H1 (cell line): ENCODE measurements around the gene YARS1. TPM values are rescaled to one million over a fixed set of nuclear protein-coding genes. Genes with fewer than 3 reads are reported as not detected.

ENCODE experiments used
- CTCF ChIA-PET: fragments of 300-600 bp; sonication (Branson Sonifier 250); formaldehyde crosslinking; loops from one replicate; lab custom pipeline; 2021; ENCODE audit not compliant: partially characterized antibody; lab: Charles Lee
- POLR2A ChIA-PET: fragments of 300-600 bp; sonication (Branson Sonifier 250); formaldehyde crosslinking; loops from one replicate; lab custom pipeline; 2021; ENCODE audit warnings: inconsistent platforms; ENCODE audit not compliant: partially characterized antibody; lab: Charles Lee
- DNase-seq, 2 experiments: peaks; one replicate each; pipeline versions ENCODE4 v3.0.0 to v3.0.0-alpha.2; 2010 to 2022; ENCODE audit warnings: low spot score in 2 of 2, low read depth in 1 of 2, mixed read lengths in 1 of 2
- FAIRE-seq: peaks from 2 replicates; lab custom pipeline; 2011; peaks lifted over from hg19 to GRCh38; lab: Jason Lieb, UNC
- H2AFZ ChIP-seq: 2 replicates; pipeline ENCODE4 v1.8.1; 2012; ENCODE audit warnings: low read length, inconsistent platforms
- H2AK5ac ChIP-seq: 2 replicates; pipeline ENCODE4 v1.6.1; 2013; ENCODE audit warnings: low read depth, low read length
- H2BK120ac ChIP-seq: replicated peaks from 2 replicates; pipeline ENCODE3; 2013; ENCODE audit warnings: low read depth, low read length, inconsistent platforms
- H2BK12ac ChIP-seq: 2 replicates; pipeline ENCODE4 v1.6.1; 2013; ENCODE audit warnings: low read depth, low read length
- H2BK15ac ChIP-seq: 2 replicates; pipeline ENCODE4 v1.6.1; 2013; ENCODE audit warnings: low read length
- H2BK20ac ChIP-seq: 2 replicates; pipeline ENCODE4 v1.6.1; 2013; ENCODE audit warnings: low read length
- H2BK5ac ChIP-seq: 2 replicates; pipeline ENCODE4 v1.6.1; 2013; ENCODE audit warnings: low read depth, low read length
- H3K14ac ChIP-seq: 2 replicates; pipeline ENCODE4 v1.6.1; 2013; ENCODE audit warnings: inconsistent platforms; ENCODE audit not compliant: insufficient read length
- H3K18ac ChIP-seq: 2 replicates; pipeline ENCODE4 v1.6.1; 2013; ENCODE audit warnings: low read length; ENCODE audit errors: extremely low read depth
- H3K23ac ChIP-seq: 2 replicates; pipeline ENCODE4 v1.6.1; 2013; ENCODE audit warnings: inconsistent platforms; ENCODE audit not compliant: insufficient read length
- H3K23me2 ChIP-seq: 2 replicates; pipeline ENCODE4 v1.6.1; 2013; ENCODE audit warnings: low read depth, low read length
- H3K27ac ChIP-seq: 2 replicates; pipeline ENCODE4 v1.6.1; 2011; ENCODE audit warnings: low read depth, low read length, inconsistent platforms
- H3K27me3 ChIP-seq, 4 experiments: replicated peaks in 1 of 4; 1 replicate in 1 of 4; 2 replicates in 3 of 4; pipeline versions ENCODE4 v1.6.1 to v1.8.1; 2011 to 2013; ENCODE audit warnings: low read length in 3 of 4, mild to moderate bottlenecking in 3 of 4, inconsistent platforms in 2 of 4, mixed read lengths in 2 of 4, moderate library complexity in 1 of 4; ENCODE audit not compliant: control insufficient read depth in 3 of 4, insufficient read depth in 3 of 4; ENCODE audit errors: extremely low read depth in 1 of 4
- H3K36me3 ChIP-seq, 4 experiments: 2 replicates each; pipeline versions ENCODE4 v1.6.1 to v1.8.1; 2011 to 2013; ENCODE audit warnings: mild to moderate bottlenecking in 4 of 4, low read length in 3 of 4, moderate library complexity in 2 of 4, control low read depth in 1 of 4, inconsistent platforms in 1 of 4; ENCODE audit not compliant: insufficient read depth in 4 of 4, control insufficient read depth in 2 of 4
- H3K4ac ChIP-seq: replicated peaks from 2 replicates; pipeline ENCODE3; 2013; ENCODE audit warnings: low read length, low read depth, mixed read lengths, inconsistent platforms; ENCODE audit not compliant: insufficient read length
- H3K4me1 ChIP-seq, 4 experiments: replicated peaks in 1 of 4; 1 replicate in 1 of 4; 2 replicates in 3 of 4; pipeline versions ENCODE4 v1.6.1 to v1.8.1; 2011 to 2013; ENCODE audit warnings: low read length in 3 of 4, inconsistent platforms in 2 of 4, mixed read lengths in 1 of 4; ENCODE audit not compliant: insufficient read depth in 4 of 4, control insufficient read depth in 3 of 4
- H3K4me2 ChIP-seq, 2 experiments: 2 replicates each; pipeline versions ENCODE4 v1.6.1 to v1.8.1; 2011 to 2013; ENCODE audit warnings: low read depth in 2 of 2, low read length in 2 of 2, control low read depth in 1 of 2, inconsistent platforms in 1 of 2, mild to moderate bottlenecking in 1 of 2; ENCODE audit not compliant: insufficient read depth in 1 of 2
- H3K4me3 ChIP-seq, 4 experiments: fragments of 200-600, 300-600 bp in 1 of 4; sonication (generic), shearing (Covaris generic), sonication (Bioruptor Twin) in 1 of 4; 2 replicates each; pipeline versions ENCODE4 v1.5.1 to v1.8.1; 2011 to 2016; ENCODE audit warnings: low read length in 4 of 4, low read depth in 3 of 4, control low read depth in 2 of 4, inconsistent platforms in 2 of 4, mild to moderate bottlenecking in 2 of 4, mixed read lengths in 1 of 4, moderate library complexity in 1 of 4; ENCODE audit not compliant: insufficient read depth in 2 of 4; ENCODE audit errors: extremely low read depth in 1 of 4
- H3K56ac ChIP-seq: replicated peaks from 2 replicates; pipeline ENCODE3; 2013; ENCODE audit warnings: low read depth, mild to moderate bottlenecking, mixed read lengths, low read length, inconsistent platforms; ENCODE audit not compliant: insufficient read length
- H3K79me1 ChIP-seq: 2 replicates; pipeline ENCODE4 v1.6.1; 2013; ENCODE audit warnings: low read depth, low read length, control low read depth
- H3K79me2 ChIP-seq, 2 experiments: 2 replicates each; pipeline versions ENCODE4 v1.6.1 to v1.8.1; 2012 to 2013; ENCODE audit warnings: low read length in 2 of 2, mild to moderate bottlenecking in 2 of 2, inconsistent platforms in 1 of 2; ENCODE audit not compliant: insufficient read depth in 2 of 2, control insufficient read depth in 1 of 2
- H3K9ac ChIP-seq, 4 experiments: replicated peaks in 1 of 4; 1 replicate in 1 of 4; 2 replicates in 3 of 4; pipeline versions ENCODE4 v1.6.1 to v1.8.1; 2011 to 2013; ENCODE audit warnings: low read depth in 3 of 4, low read length in 3 of 4, control low read depth in 2 of 4, mild to moderate bottlenecking in 2 of 4, moderate library complexity in 2 of 4, inconsistent platforms in 1 of 4; ENCODE audit errors: extremely low read depth in 1 of 4
- H3K9me3 ChIP-seq, 2 experiments: 2 replicates each; pipeline versions ENCODE4 v1.6.1 to v1.8.1; 2012 to 2013; ENCODE audit warnings: mild to moderate bottlenecking in 2 of 2, moderate library complexity in 2 of 2, control low read depth in 1 of 2, inconsistent platforms in 1 of 2, low read depth in 1 of 2, low read length in 1 of 2, mixed read lengths in 1 of 2; ENCODE audit not compliant: insufficient read depth in 2 of 2
- H4K20me1 ChIP-seq, 2 experiments: replicated peaks in 1 of 2; 2 replicates each; pipeline versions ENCODE3 to v1.8.1; 2011 to 2013; ENCODE audit warnings: inconsistent platforms in 2 of 2, low read length in 2 of 2, mild to moderate bottlenecking in 1 of 2; ENCODE audit not compliant: insufficient read depth in 2 of 2, control insufficient read depth in 1 of 2
- H4K5ac ChIP-seq: 2 replicates; pipeline ENCODE4 v1.6.1; 2013; ENCODE audit warnings: low read length, low read depth, mixed read lengths, inconsistent platforms; ENCODE audit not compliant: insufficient read length
- H4K8ac ChIP-seq: 2 replicates; pipeline ENCODE4 v1.8.0; 2013; ENCODE audit warnings: mild to moderate bottlenecking, moderate library complexity, low read length, inconsistent platforms; ENCODE audit not compliant: insufficient read depth; ENCODE audit errors: extremely low read depth
- H4K91ac ChIP-seq: replicated peaks from 2 replicates; pipeline ENCODE3; 2013; ENCODE audit warnings: low read length, mixed read lengths, inconsistent platforms; ENCODE audit not compliant: insufficient read length
- BRCA1 ChIP-seq: IDR thresholded peaks from 2 replicates; pipeline ENCODE4 v1.6.1; 2012; ENCODE audit warnings: low read depth, low read length, improper control_type of control experiment
- CBX8 ChIP-seq: fragments of 300-800, 300-1000 bp; sonication (generic); IDR thresholded peaks from 2 replicates; pipeline ENCODE4 v1.7.1; 2016; ENCODE audit warnings: low read depth, low read length, borderline replicate concordance
- CEBPB ChIP-seq: IDR thresholded peaks from 2 replicates; pipeline ENCODE4 v1.6.1; 2012; ENCODE audit warnings: low read depth, low read length
- CTBP2 ChIP-seq: IDR thresholded peaks from 2 replicates; pipeline ENCODE4 v1.7.0; 2011; ENCODE audit warnings: borderline replicate concordance, mild to moderate bottlenecking, moderate library complexity, mixed read lengths, low read length; ENCODE audit not compliant: insufficient read depth, insufficient read length
- GABPA ChIP-seq: IDR thresholded peaks from 2 replicates; pipeline ENCODE4 v1.6.1; 2011; ENCODE audit warnings: mild to moderate bottlenecking, low read length, moderate library complexity, borderline replicate concordance; ENCODE audit not compliant: insufficient read depth
- RFX5 ChIP-seq: IDR thresholded peaks from 2 replicates; pipeline ENCODE4 v1.6.1; 2011; ENCODE audit warnings: low read depth, low read length, improper control_type of control experiment, borderline replicate concordance
- RNF2 ChIP-seq: fragments of 200-900, 300-1000 bp; sonication (generic); IDR thresholded peaks from 2 replicates; pipeline ENCODE4 v1.7.1; 2016; ENCODE audit warnings: borderline replicate concordance, low read depth, mild to moderate bottlenecking, antibody characterized with exemption, low read length; ENCODE audit not compliant: poor library complexity, severe bottlenecking; ENCODE audit errors: missing control alignments
- TCF12 ChIP-seq: IDR thresholded peaks from 2 replicates; pipeline ENCODE4 v1.6.1; 2011; ENCODE audit warnings: low read depth, mild to moderate bottlenecking, low read length
- WGBS, 2 experiments: shearing (Covaris generic) in 1 of 2; methylation state at CpG; one replicate each; pipeline versions ENCODE4 v1.1.6 to v1.1.7; 2013 to 2015; ENCODE audit warnings: low lambda C conversion rate in 2 of 2, mixed read lengths in 2 of 2, inconsistent platforms in 1 of 2, low coverage in 1 of 2, missing lambda C conversion rate in 1 of 2; ENCODE audit not compliant: insufficient replicate concordance in 2 of 2, insufficient coverage in 1 of 2, insufficient read length in 1 of 2; ENCODE audit errors: extremely low coverage in 1 of 2, missing lambda C conversion rate in 1 of 2; 5-methylcytosine and 5-hydroxymethylcytosine counted together
- polyA plus RNA-seq, 7 experiments: library from polyadenylated mRNA; depleted of rRNA in 3 of 7; stranded (reverse) in 5 of 7; unstranded in 2 of 7; fragments of >200 nt in 5 of 7; fragments of 200-250 nt in 2 of 7; gene quantifications; 1 replicate in 5 of 7; 2 replicates in 1 of 7; 4 replicates in 1 of 7; pipeline versions ENCODE4 v1.2.1 to v1.2.3, GENCODE V29; 2011 to 2013; ENCODE audit warnings: missing spikeins in 2 of 7, mixed read lengths in 2 of 7
- total RNA-seq: library from RNA; stranded (reverse); fragmentation: NEBNext Ultra II Directional; extraction: Animal tissue kit (Norgen Biotek cat#: 25700); gene quantifications from 2 replicates; pipeline ENCODE4 v1.2.1, GENCODE V29; 2021
- TF ChIP-seq, protein P1 (sequence below): IDR thresholded peaks from 2 replicates; pipeline ENCODE4 v1.6.1; 2011; ENCODE audit warnings: low read length, improper control_type of control experiment

YARS1 gene
- total and polyA plus RNA-seq, 2 of the 8 experiments (the other 6 are each of a cell fraction or from before 2014, with no cell fraction given), result 47.1 to 226 TPM

DNA sequence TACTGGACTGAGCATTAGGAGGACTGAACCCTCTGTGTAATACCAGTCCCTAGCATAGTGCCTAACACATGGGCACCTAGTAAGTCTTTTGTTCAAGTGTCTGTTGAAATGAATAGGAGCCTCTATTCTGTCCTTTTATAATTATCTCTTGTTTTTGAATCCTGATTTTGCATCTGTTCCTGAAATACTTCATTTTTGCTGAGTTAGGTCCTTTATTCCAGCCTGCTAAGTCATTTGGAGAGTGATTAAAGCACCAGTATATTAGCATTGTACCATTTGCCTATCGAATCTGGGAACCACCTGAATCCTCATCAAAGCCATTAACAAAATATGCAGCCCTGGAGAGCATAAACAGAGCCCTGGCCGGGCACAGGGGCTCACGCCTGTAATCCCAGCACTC lies 32.3 kb downstream of the YARS1 start:
- CTCF ChIA-PET, result interaction anchor here (1.5 to 4.9 kb wide), 3 partner anchors 72 to 83 kb away, joined by 3 to 32 read pairs (median 10); no protein-coding TSS in a partner anchor
- TF ChIP-seq RFX5, result no peak
- TF ChIP-seq TCF12, result no peak
- TF ChIP-seq BRCA1, result no peak
- no peak for TF ChIP-seq CEBPB
- no peak for TF ChIP-seq GABPA
- no peak for TF ChIP-seq CBX8
- no peak for TF ChIP-seq CTBP2
- TF ChIP-seq RNF2, result no peak
- TF ChIP-seq, protein P1, sequence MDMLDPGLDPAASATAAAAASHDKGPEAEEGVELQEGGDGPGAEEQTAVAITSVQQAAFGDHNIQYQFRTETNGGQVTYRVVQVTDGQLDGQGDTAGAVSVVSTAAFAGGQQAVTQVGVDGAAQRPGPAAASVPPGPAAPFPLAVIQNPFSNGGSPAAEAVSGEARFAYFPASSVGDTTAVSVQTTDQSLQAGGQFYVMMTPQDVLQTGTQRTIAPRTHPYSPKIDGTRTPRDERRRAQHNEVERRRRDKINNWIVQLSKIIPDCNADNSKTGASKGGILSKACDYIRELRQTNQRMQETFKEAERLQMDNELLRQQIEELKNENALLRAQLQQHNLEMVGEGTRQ, result no peak

More for the DNA sequence above, 32.3 kb downstream of the YARS1 start:
- Histone ChIP-seq H2AK5ac (no peak overlapping the region), H4K5ac (no peak overlapping the region), H3K79me2 (no peaks in the 10 kb centered on the region), H3K4me2 (no peak overlapping the region), H3K36me3 (peaks cover 45 to 92% (median 72%) of the 10 kb centered on the region in 4 experiments), H3K18ac (no peak overlapping the region), H3K14ac (no peak overlapping the region), H3K4me1 (no peaks in the 10 kb centered on the region), H3K27me3 (no peaks in the 10 kb centered on the region), H3K56ac (no peak overlapping the region), H3K27ac (no peak overlapping the region), H4K8ac (no peak overlapping the region), H2BK120ac (no peak overlapping the region), H3K23me2 (no peaks in the 10 kb centered on the region), H2BK5ac (no peak overlapping the region), H4K91ac (no peak overlapping the region), H2BK20ac (no peak overlapping the region), H3K79me1 (no peaks in the 10 kb centered on the region; the same call in 1 of the 2 replicates), H2AFZ (no peak overlapping the region), H3K23ac (no peak overlapping the region), H3K4me3 (no peak overlapping the region), H4K20me1 (peaks cover 4 to 10% of the 10 kb centered on the region in 2 experiments), H2BK15ac (no peak overlapping the region), H3K4ac (no peak overlapping the region), H3K9ac (no peak overlapping the region), H2BK12ac (no peak overlapping the region), H3K9me3 (no peaks in the 10 kb centered on the region)
- 88% methylated on average over 3 of the region's 3 CpGs; no CpG with 5 or more reads in 1 of the 2 experiments for WGBS, 2 experiments
- POLR2A ChIA-PET, result interaction anchor here (1.8 to 4.2 kb wide), 4 partner anchors 11 to 27 kb away, joined by 7 to 40 read pairs (median 11); no protein-coding TSS in a partner anchor
- no peak for DNase-seq
- FAIRE-seq, result no peak
